PC-3 (cell line): ENCODE data around the gene LAMA5.

Source experiments
- EZH2 ChIP-seq: fragments of 300-600 bp; sonication (generic); IDR thresholded peaks from one replicate; pipeline ENCODE4 v1.6.1; 2017; ENCODE audit warnings: antibody characterized with exemption, mild to moderate bottlenecking, low read length; ENCODE audit not compliant: unreplicated experiment
- TF ChIP-seq, protein P1 (sequence below): fragments of 300-600 bp; sonication (generic); conservative IDR thresholded peaks from 2 replicates; pipeline ENCODE4 v1.5.1; 2017; ENCODE audit warnings: antibody characterized with exemption, low read depth, mild to moderate bottlenecking, low read length

DNA sequence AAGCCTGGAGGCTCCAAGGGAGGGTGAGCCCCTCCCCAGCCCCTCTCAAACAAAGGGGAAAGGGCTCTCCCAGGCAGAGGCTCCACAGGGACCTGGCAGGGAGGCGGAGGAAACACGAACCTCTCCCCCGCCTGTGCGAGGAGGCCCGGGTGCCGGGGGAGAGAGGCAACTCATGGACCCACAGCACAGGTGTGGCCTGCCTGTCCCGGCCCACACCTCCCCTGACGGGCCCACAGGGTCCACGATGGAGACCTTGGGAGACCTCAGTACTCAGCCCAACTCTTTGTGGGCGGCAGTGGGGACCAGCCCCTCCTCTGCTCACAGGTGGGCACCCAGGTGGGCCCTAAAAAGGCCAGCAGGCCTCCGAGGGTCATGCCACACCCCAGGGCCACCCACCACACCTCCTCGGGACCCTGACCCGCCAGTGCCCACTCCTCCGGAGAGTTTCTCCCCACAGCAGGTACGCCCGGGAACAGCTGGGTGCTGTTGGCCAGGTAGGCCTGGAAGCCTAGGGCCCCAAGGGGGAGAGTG is 12.2 kb downstream of the LAMA5 start:
- TF ChIP-seq, protein P1, sequence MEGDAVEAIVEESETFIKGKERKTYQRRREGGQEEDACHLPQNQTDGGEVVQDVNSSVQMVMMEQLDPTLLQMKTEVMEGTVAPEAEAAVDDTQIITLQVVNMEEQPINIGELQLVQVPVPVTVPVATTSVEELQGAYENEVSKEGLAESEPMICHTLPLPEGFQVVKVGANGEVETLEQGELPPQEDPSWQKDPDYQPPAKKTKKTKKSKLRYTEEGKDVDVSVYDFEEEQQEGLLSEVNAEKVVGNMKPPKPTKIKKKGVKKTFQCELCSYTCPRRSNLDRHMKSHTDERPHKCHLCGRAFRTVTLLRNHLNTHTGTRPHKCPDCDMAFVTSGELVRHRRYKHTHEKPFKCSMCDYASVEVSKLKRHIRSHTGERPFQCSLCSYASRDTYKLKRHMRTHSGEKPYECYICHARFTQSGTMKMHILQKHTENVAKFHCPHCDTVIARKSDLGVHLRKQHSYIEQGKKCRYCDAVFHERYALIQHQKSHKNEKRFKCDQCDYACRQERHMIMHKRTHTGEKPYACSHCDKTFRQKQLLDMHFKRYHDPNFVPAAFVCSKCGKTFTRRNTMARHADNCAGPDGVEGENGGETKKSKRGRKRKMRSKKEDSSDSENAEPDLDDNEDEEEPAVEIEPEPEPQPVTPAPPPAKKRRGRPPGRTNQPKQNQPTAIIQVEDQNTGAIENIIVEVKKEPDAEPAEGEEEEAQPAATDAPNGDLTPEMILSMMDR: no peak
- no peak for TF ChIP-seq EZH2
